AG10803 (cell line): ENCODE data around the gene KRT17.

ENCODE experiments used
- DNase-seq: peaks from one replicate; pipeline ENCODE4 v3.0.0; 2010; ENCODE audit warnings: low read depth
- H3K4me3 ChIP-seq: 2 replicates; pipeline ENCODE4 v1.5.1; 2011; ENCODE audit warnings: mild to moderate bottlenecking, low read length, control low read depth
- CTCF ChIP-seq: conservative IDR thresholded peaks from 2 replicates; pipeline ENCODE4 v1.5.1; 2011; ENCODE audit warnings: mild to moderate bottlenecking, low read length, control low read depth, inconsistent platforms

Gene KRT17

DNA sequence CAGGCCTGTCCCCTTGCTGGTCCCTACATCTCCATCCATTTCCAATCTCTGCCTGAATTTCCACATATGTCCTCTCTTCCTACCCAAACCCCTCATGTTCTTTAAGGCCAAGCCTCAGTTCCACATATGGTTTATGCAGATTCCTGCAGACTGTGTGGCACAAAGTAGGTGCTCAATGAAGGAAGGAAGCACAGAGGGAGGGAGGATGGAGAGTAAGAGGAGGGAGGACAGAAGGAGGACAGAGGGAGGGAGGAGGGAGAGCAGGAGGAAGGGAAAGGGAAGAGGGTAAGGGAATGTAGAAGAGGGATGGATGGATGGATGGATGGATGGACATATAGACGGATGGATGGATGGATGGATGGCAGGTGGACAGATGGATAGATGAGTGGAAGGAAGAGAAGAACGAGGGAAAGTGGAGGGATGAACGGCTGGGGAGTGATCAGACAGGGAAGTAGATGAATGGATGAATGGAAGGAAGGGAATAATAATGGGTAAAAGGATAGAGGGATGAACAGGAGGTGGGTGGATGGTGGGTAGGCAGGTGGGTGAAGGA, 29.9 kb downstream of the KRT17 start:
- no peak overlapping the region for H3K4me3 ChIP-seq
- no peak for DNase-seq
- TF ChIP-seq CTCF: no peak

GRCh38 chr17:41593306-41593981, 30.9 kb downstream of the KRT17 start:
- no peak for DNase-seq
- no peak for TF ChIP-seq CTCF

DNA sequence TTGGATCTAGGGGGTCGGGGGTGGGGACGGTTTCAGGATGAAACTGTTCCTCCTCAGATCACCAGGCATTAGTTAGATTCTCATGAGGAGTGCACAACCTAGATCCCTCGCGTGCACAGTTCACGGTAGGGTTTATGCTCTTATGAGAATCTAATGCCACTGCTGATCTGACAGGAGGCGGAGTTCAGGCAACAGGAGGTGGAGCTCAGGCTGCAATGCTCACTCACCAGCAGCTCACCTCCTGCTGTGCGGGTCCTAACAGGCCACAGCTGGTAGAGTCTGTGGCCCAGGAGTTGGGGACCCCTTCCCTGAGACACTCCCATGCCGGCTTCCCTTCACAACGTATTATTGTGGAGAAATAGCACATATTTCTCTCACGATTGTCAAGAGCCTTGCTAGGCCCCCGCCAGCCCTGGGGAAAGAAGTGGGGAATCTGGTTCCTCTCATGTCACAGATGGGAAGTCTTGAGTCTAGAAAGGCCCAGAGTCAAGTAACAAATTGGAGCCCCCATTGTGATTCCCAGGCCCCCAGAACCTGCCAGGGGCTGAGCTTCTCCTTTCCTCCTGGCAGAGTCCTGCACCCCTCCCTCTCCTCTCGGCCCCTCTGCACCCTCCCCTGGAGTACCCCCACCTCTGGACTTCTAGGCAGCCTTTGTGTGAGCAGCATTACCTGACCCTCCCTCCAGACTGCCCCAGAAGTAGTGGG, 31.6 kb downstream of the KRT17 start:
- no peak for TF ChIP-seq CTCF
- no peak for DNase-seq
- no peak overlapping the region for H3K4me3 ChIP-seq

More at GRCh38 chr17:41593306-41593981, 30.9 kb downstream of the KRT17 start:
- H3K4me3 ChIP-seq: no peak overlapping the region

GRCh38 chr17:41589301-41589700, 35.1 kb downstream of the KRT17 start:
- no peak for DNase-seq
- no peak for TF ChIP-seq CTCF
- H3K4me3 ChIP-seq: no peak overlapping the region

DNA sequence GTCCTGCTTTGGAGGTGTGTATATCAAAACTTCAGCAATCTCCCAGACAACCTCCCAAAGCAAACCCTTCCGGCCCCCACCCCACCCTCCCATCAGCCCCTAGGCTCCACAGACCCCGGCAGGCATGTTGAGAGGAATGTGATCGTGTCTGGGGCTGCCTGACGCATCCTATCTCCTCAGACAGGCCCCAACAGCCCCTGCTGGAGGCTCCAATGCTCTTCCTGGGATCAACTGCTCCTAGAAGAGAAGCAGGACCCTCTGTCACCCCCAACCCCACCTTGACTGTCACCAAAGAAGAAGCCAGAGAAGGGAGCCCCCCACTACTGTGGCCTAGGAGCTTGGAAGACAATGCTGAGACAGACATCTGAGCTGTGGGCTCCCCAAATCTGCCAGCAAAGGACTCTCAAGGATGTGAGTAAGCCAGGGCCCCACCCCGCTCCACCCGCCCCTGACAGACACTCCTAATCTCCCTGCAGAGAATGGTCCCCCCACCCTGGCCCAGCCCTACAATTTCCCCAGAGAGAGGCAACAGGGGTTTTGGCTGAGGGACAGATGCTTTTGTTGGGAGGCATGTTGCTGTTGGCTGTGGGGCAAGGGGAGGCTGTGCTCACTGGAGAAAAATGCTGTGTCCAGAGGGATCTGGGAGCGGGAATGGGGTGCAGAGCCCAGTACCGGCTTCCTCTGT, 36.1 kb downstream of the KRT17 start:
- DNase-seq: no peak
- no peak overlapping the region for H3K4me3 ChIP-seq
- no peak for TF ChIP-seq CTCF

DNA sequence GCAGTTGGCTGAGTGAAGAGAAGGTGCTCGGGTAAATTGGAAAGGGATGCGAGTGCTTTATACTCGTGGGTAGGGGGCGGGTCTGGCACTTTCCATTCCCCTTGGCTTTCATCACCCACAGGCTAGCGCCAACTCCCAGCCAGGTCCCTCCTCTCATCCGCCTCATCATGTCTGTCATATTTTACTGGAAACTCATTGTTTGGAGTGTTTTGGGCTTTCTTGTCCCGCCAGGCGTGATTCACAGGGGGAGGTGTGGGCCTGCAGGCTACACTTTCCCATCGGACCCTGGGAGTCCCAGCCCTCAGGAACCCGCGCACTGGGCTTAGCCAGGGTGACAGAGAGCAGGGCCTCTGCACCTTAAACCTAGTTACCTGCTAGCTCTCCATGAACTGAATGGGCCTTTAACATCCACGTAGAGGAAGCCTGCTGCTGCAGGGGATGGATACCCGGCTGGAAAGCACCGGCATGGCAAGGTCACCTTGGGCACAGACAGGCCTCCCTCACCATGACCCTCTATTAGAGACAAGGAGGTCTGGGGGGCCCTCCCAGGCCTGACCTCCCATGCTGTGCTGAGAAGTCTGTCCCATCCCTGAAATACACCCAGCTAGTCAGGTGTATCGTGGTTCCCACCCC, 37.4 kb downstream of the KRT17 start, which contains the start of gene KRT14:
KRT14 (minus strand) TSS at position 33 of the 633 bp plus-strand sequence. CDS start 61 bp downstream, outside the sequence.
- DNase-seq: no peak
- H3K4me3 ChIP-seq: no peak within 1 kb of the TSS

More for the DNA sequence above, 37.4 kb downstream of the KRT17 start, which contains the start of gene KRT14:
- no peak for TF ChIP-seq CTCF
